HepG2 (cell line): ENCODE measurements around the gene PCBP1. TPM values are rescaled to one million over a fixed set of nuclear protein-coding genes. Genes with fewer than 3 reads are reported as not detected.

Experiments
- AHDC1 ChIP-seq: sonication (generic); formaldehyde crosslinking; IDR thresholded peaks from 2 replicates; pipeline ENCODE4 v1.5.1; 2020; ENCODE audit warnings: mild to moderate bottlenecking, missing genetic modification reagents, borderline replicate concordance
- ATF4 ChIP-seq, 2 experiments: fragments of 450-650 bp in 1 of 2; sonication (generic) in 1 of 2; formaldehyde crosslinking; IDR thresholded peaks; 2 replicates each; pipeline versions ENCODE4 v1.5.0 to v1.8.0; 2020 to 2022; ENCODE audit warnings: mild to moderate bottlenecking in 1 of 2, missing genetic modification reagents in 1 of 2
- DNMT1 ChIP-seq: sonication (generic); formaldehyde crosslinking; IDR thresholded peaks from 2 replicates; pipeline ENCODE4 v1.5.1; 2020; ENCODE audit warnings: mild to moderate bottlenecking, missing genetic modification reagents
- HHEX ChIP-seq: IDR thresholded peaks from 2 replicates; pipeline ENCODE4 v1.6.1; 2016; ENCODE audit warnings: control low read depth
- HMG20B ChIP-seq: conservative IDR thresholded peaks from 2 replicates; pipeline ENCODE4 v1.6.1; 2016; ENCODE audit warnings: missing genetic modification reagents, missing compliant biosample characterization
- KLF11 ChIP-seq: IDR thresholded peaks from 2 replicates; pipeline ENCODE4 v1.6.1; 2016; ENCODE audit warnings: missing compliant biosample characterization
- POGK ChIP-seq: sonication (generic); formaldehyde crosslinking; conservative IDR thresholded peaks from 2 replicates; pipeline ENCODE4 v1.8.0; 2022; ENCODE audit warnings: mild to moderate bottlenecking, moderate library complexity, missing genetic modification reagents
- SALL1 ChIP-seq: sonication (generic); formaldehyde crosslinking; IDR thresholded peaks from 2 replicates; pipeline ENCODE4 v1.8.0; 2022; ENCODE audit warnings: mild to moderate bottlenecking, missing genetic modification reagents
- TFAP4 ChIP-seq: sonication (generic); IDR thresholded peaks from 2 replicates; pipeline ENCODE4 v1.6.1; 2016; ENCODE audit warnings: low read depth, borderline replicate concordance
- THAP7 ChIP-seq: sonication (generic); formaldehyde crosslinking; IDR thresholded peaks from 2 replicates; pipeline ENCODE4 v1.8.1; 2023; ENCODE audit warnings: mild to moderate bottlenecking, missing genetic modification reagents
- ZNF20 ChIP-seq: sonication (generic); formaldehyde crosslinking; IDR thresholded peaks from 2 replicates; pipeline ENCODE4 v1.4.0; 2020; ENCODE audit warnings: mild to moderate bottlenecking, moderate library complexity, missing genetic modification reagents
- ZNF225 ChIP-seq: sonication (generic); formaldehyde crosslinking; IDR thresholded peaks from 2 replicates; pipeline ENCODE4 v1.4.0; 2020; ENCODE audit warnings: mild to moderate bottlenecking, missing genetic modification reagents
- ZNF766 ChIP-seq: sonication (generic); formaldehyde crosslinking; IDR thresholded peaks from 2 replicates; pipeline ENCODE4 v1.5.0; 2020; ENCODE audit warnings: missing genetic modification reagents, borderline replicate concordance
- polyA plus RNA-seq, 8 experiments: library from polyadenylated mRNA; depleted of rRNA in 3 of 8; stranded (reverse) in 7 of 8; unstranded in 1 of 8; fragments of >200 nt; fragmentation: Illumina TruSeq in 4 of 8; extraction: Trizol in 4 of 8; gene quantifications; 2 replicates each; pipeline versions ENCODE4 v1.2.1 to v1.2.3, GENCODE V29; 2011 to 2016; ENCODE audit warnings: low read depth in 4 of 8, missing spikeins in 1 of 8, mixed read lengths in 1 of 8; ENCODE audit not compliant: insufficient read depth in 1 of 8
- total RNA-seq, 5 experiments: library from RNA; depleted of rRNA; stranded (reverse); fragments of >200 nt; fragmentation: Illumina TruSeq; extraction: Trizol; gene quantifications; 2 replicates each; pipeline ENCODE4 v1.2.3, GENCODE V29; 2016; ENCODE audit warnings: low read depth in 1 of 5

PCBP1 gene
- total and polyA plus RNA-seq, 2 of the 13 experiments (the other 11 are each of a cell fraction or from before 2014, with no cell fraction given) = 32.0 to 137 TPM

GRCh38 chr2:70094978-70095719, 7.9 kb downstream of the PCBP1 start (continued):
- no peak for TF ChIP-seq ZNF20 (CRISPR knock-in tag)
- no peak for TF ChIP-seq SALL1
- no peak for TF ChIP-seq THAP7
- TF ChIP-seq AHDC1 (CRISPR knock-in tag) = no peak; the same call in 1 of the 2 replicates
- TF ChIP-seq POGK (CRISPR knock-in tag) = no peak
- TF ChIP-seq ZNF225 (CRISPR knock-in tag) = no peak
- no peak for TF ChIP-seq KLF11
- TF ChIP-seq DNMT1 (CRISPR knock-in tag) = no peak
- TF ChIP-seq HMG20B (CRISPR knock-in tag) = 0 out of 2 replicates have a peak, but pooled peaks have one; percentile 14
- TF ChIP-seq TFAP4 = no peak; the same call in 1 of the 2 replicates
- no peak for TF ChIP-seq ZNF766 (CRISPR knock-in tag)
- 0 out of 4 replicates have a peak, but pooled peaks of 1 of the 2 experiments have one; percentile 50 for TF ChIP-seq ATF4 (CRISPR knock-in tag; IDR thresholded peaks at IDR 0.05)
- TF ChIP-seq HHEX (CRISPR knock-in tag) = no peak
